Amniotic stem cell (primary cell): ENCODE results near the gene CXXC5.
"Not testable (repeated sequence)": the region's sequence is repeated elsewhere in the genome, so short reads cannot be mapped to it uniquely, and the experiment has no call there.

Source experiments
- DNase-seq: peaks from one replicate; lab custom pipeline; 2025; lab: John Stamatoyannopoulos, UW

The CXXC5 gene

DNA sequence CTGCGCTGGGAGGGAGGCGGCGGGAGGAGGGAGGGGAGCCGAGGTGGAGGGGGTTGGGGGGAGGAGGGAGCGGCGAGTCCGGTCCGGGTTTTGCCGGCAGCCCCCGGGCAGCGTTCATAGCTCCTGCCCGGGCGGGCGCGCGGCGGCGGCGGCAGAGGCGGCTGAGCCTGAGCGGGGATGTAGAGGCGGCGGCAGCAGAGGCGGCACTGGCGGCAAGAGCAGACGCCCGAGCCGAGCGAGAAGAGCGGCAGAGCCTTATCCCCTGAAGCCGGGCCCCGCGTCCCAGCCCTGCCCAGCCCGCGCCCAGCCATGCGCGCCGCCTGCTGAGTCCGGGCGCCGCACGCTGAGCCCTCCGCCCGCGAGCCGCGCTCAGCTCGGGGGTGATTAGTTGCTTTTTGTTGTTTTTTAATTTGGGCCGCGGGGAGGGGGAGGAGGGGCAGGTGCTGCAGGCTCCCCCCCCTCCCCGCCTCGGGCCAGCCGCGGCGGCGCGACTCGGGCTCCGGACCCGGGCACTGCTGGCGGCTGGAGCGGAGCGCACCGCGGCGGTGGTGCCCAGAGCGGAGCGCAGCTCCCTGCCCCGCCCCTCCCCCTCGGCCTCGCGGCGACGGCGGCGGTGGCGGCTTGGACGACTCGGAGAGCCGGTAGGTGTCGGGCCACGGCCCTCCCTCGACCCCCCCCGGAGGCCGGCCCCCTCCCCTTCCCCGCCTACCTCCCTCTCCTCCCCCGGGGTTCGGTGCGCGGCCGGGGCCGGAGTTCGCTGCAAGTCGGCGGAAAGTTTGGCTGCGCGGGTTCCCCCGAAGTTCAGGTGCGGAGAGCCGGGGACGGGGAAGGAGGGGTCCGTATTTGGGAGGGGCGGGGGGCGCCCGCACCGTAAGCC is at the start of gene CXXC5:
CXXC5 (plus strand) TSS at position 145 of the 877 bp plus-strand sequence. CDS start 32,175 bp downstream, outside the sequence.
- peak; percentile 61 for DNase-seq

DNA sequence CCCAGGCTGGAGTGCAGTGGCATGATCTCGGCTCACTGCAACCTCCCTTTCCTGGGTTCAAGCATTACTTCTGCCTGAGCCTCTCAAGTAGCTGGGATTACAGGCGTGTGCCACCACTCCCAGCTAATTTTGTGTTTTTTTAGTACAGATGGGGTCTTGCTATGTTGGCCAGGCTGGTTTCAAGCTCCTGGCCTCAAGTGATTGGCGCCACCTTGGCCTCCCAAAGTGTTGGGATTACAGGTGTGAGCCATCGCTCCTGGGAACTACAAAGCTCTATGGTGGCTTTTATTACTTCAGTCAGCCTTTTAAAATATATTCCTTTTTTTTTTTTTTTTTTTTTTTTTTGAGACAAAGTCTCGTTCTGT is 49.6 kb upstream of the CXXC5 start:
- not testable (repeated sequence) for DNase-seq

DNA sequence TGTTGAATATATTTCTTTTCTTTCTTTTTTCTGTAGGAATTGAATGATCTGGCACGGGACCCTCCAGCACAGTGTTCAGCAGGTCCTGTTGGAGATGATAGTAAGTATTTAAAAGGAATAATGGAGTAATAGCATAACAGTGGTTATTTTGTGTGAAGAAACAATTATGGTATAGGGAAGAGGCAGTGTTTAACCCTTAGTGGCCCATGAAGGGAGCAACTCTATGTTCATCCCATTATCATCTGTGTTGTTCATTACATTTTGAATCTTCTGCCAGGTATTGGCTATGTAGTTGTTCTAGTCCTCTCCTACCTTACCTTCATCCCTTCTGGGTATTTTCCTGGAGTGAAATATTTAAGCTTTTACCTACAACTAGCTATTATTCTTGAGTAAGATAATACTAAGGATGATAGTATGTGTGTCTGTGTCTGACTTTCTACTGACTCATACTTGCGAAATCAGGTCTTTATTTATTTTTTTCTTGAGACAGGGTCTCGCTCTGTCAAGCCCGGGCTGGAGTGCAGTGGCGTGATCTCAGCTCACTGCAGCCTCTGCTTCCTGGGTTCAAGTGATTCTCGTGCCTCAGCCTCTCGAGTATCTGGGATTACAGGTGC is 47.7 kb upstream of the CXXC5 start:
- DNase-seq: peak; percentile 12

DNA sequence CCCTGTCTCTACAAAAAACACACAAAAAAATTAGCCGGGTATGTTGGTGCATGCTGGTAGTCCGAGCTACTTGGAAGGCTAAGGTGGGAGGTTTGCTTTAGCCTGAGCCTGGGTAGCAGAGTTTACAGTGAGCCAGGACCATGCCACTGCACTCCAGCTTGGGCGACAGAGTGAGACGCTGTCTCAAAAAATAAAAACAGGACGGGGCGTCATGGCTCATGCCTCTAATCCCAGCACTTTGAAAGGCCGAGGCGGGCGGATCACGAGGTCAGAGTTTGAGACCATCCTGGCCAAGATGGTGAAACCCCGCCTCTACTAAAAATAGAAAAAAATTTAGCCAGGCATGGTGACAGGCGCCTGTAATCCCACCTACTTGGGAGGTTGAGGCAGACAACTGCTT is 46.7 kb upstream of the CXXC5 start:
- no peak for DNase-seq

DNA sequence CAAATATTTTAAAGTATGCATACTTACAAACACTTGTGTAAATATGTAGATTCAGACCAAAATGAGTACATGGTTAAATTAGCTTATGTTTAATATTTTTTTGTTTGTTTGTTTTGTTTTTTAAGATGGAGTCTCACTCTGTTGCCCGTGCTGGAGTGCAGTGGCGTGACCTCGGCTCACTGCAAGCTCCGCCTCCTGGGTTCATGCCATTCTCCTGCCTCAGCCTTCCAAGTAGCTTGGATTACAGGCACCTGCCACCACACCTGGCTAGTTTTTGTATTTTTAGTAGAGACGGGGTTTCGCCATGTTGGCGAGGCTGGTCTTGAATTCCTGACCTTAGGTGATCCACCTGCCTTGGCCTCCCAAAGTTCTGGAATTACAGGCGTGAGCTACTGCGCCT is 46.2 kb upstream of the CXXC5 start:
- DNase-seq: not testable (repeated sequence)

DNA sequence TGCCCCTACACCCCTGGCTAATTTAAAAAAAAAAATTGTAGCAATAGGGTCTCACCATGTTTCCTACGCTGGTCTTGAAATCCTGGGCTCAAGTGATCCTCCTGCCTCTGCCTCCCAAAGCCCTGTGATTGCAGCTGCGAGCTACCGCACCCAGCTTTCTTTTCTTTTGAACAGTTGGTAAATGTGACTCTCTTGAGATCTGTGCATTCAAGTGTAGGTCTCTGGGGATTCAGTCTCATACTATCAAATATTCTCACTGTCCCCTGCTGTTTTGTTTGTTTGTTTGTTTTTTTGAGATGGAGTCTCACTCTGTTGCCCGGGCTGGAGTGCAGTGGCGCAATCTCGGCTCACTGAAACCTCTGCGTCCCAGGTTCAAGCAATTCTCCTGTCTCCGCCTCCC is 42.3 kb upstream of the CXXC5 start:
- no peak for DNase-seq

DNA sequence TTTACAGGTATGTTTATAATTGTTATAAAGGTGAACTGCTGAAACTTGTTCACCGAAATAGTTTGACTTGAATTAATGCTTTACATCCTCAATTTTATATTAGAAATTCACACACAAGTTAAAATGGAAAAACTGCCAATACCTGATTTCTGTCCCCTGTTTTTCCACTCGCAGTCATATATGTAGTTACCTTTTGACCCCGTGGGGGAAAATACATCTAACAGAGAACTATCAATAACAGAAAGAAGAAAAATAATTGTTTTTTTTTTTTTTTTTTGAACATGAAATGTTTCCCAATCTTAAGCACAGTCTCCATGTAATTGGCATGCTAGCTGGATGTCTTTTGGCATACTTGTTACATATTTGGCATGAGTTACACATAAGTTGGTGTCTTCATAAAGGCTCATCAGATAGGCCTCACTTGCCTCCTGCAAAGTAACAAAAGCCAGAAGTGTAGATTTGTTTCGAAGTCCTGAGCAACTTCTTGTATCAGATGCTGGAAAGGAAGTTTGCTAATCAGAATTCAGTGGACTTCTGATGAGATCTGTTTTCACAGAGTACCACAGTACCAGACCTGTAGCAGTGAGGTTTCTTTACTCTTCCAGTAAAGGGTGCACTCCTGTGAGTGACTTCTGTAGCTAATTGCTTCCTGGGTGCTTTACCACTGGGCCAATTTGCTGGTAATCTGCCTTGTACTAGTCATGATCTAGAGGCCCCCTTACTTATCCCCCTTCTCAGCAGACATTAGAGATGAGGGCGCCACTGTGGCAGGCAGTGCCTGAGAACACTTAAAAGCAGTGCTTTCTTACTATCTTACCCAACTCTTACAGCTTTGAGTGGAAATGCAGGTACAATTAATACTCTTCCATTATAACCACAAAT is 36.2 kb upstream of the CXXC5 start:
- DNase-seq: no peak

DNA sequence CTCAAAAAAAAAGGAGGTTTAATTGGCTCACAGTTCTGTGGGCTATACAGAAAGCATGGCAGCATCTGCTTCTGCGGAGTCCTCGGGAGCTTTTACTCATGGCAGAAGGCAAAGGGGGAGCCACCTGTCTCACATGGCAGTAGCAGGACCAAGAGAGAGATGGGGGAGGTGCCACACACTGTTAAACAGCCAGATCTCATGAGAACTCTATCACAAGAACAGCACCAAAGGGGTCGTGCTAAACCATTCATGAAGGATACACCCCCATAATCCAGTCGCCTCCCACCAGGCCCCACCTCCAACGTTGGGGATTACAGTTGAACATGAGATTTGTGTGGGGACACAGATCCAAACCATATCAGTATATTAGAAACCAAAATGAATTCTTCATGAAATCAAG is 28.3 kb upstream of the CXXC5 start:
- DNase-seq: no peak

DNA sequence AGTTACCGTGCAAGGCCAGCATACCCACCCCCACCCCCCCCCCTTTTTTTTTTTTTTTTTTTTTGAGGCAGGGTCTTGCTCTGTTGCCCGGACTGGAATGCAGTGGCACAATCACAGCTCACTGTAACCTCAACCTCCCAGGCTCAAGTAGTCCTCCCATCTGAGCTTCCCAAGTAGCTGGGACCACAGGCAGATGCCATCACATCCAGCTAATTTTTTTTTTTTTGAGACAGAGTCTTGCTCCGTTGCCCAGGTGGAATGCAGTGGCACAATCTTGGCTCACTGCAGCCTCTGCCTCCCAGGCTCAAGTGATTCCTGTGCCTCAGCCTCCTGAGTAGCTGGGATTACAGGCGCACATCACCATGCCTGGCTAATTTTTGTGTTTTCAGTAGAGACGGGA is 22.8 kb upstream of the CXXC5 start:
- DNase-seq: not testable (repeated sequence)

DNA sequence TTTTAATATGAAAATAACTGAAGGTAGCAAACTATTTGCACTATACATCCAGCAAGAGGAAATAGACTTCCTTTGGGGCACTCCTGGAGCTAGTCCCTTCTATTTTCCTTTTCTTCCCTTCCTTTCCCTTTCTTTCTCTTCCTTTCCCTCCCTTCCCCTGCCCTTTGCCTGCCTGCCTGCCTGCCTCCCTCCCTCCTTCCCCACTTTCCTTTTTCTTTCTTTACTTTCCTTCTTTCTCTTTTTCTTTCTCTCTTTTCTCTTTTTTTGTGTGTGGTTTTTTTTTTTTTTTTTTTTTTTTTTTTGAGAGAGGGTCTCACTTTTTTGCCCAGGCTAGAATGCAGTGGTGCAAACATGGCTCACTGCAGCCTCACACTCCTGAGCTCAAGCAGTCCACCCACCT is 17.3 kb upstream of the CXXC5 start:
- no peak for DNase-seq

DNA sequence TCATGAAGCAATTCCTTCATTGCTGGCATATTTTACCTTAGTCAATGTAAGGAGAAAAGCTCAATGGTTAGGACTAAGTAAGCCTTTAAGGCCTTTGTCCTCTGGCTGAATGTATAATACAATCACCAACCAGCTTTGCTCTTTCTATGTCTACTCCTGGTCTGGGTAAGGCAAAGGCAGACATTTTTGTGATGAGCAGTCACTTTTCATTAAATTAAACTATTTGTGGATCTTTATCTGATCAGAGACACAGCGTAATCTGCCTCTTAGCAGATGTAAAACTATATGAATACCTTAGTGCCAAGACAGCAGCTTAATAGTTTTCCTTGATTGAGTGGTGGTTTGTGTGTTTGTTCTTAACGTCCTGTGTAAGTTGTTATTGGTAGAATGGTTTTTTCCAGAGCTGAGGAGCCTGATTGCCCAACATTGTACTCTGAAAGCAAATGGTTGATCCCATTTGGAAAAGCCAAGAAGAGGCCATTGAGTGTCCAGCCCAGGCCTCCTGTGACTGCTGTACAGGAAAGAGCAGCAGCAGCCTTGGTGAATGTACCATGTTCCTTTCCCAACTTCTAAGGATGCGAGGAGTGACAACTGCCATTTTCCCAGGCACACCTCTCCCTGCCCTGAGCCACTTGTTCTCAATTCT is 16.5 kb upstream of the CXXC5 start:
- no peak for DNase-seq

DNA sequence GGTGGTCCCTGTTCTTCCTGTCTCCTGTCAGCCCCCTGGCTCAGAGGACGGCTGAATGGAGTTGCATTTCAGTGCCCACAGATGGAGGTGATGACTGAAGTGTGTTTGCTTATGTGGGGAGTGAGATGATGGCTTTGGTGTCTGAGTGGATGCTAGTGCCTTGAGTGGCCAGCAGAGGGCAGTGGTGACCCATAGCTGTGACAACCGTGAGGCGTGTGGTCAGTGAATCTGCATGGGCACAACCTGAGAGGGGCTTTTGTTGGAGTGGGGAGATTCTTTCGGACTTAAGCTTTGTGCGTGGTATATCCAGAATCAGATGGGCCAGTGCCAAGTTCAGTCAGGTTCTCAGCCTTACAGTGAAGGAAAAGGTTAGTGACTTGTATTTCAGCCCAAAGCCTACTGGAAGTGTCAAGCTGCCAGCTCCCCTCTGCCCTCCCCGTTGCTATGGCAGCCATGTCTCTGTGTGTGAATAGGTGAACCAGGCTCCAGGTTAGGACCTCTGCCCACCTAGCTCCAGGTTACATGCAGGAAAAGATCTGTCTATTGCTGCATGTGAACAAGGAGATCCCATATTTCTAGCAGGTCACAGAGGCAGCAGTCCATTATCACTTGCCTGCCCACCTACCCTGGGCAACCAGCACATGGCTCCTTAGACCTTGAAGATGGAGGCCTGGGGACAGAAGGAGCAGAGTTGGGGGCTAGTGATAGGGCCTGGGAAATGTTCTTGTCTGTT is 14.7 kb upstream of the CXXC5 start:
- peak; percentile 66 for DNase-seq

DNA sequence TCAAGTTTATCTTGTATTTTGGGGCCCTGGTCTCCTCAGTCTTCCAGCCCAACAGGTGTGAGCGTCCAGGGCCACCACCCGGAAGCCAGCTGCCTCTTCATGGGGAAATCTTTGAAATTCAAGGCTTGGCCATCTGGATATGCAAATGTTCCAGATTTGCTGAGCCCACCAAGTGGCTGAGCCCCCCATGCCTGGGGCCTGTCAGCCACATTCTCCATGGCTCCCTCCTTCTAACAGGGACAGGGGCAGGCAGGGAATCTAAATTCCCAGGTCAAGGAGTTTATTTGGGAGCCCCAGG is 14.2 kb upstream of the CXXC5 start:
- DNase-seq: no peak

DNA sequence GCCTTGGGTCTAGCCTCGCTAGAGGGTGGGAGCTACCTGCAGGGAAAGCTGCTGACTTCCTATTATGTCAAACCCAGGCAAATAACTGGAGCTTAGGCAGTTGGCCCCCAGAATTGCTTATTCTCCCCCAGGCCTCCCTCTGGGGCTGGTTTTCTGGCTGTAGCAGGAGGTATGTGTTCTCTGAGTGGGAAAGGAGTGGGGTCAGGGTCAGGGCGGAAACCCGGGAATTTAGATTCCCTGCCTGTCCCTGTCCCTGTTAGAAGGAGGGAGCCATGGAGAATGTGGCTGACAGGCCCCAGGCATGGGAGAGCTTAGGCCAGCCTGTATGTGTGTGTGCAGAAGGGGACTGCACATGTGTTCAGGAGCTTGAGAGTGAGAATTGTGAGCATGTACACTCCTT is 13.6 kb upstream of the CXXC5 start:
- DNase-seq: no peak

DNA sequence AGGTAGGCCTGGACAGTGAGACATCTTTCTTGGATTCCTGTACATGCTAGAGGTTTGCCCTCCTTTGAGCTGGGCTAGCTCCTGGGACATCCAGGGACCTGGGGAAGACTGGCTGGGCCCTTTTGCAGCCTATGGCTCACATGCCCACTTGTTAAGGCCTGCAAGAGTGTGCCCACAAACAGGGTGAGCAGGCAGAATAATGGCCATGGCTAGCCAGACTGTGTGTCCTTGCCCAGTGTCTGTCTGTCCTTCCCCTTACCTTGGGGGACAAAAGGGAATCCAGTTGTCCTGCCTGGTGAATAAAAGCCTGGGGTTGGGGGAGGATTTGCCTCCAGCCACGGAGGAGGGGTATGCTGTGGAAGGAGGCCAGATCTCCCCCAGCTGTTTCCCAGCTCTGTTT is 13.0 kb upstream of the CXXC5 start:
- DNase-seq: no peak

DNA sequence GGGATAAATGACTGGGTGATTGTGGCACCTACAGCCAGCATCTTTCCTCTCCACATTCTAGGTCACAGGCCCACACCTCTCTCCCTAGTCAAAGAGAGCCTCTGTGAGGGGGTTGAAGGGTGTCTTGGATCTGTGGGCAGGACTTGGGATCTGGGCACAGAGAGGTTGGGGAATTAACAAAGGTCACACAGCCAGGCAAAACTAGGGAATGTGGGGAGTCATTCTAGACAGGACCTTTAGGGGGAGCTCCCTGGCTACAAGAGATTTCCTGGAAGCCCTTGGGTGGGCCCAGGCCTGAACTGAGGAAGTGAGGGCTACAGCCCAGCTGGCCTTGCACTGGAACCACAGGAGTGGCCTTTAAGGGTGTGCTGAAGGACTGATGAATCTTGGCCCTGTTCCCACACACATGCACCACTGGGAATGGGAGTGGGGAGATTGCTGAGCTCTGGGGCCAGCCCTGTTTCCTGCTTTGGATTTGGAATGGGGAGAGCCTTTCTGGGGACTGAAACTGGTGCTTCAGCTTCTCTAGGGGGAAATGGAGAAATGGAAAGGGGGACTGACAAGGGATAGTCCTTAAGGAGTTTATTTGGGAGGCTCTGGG is 12.4 kb upstream of the CXXC5 start:
- DNase-seq: no peak

DNA sequence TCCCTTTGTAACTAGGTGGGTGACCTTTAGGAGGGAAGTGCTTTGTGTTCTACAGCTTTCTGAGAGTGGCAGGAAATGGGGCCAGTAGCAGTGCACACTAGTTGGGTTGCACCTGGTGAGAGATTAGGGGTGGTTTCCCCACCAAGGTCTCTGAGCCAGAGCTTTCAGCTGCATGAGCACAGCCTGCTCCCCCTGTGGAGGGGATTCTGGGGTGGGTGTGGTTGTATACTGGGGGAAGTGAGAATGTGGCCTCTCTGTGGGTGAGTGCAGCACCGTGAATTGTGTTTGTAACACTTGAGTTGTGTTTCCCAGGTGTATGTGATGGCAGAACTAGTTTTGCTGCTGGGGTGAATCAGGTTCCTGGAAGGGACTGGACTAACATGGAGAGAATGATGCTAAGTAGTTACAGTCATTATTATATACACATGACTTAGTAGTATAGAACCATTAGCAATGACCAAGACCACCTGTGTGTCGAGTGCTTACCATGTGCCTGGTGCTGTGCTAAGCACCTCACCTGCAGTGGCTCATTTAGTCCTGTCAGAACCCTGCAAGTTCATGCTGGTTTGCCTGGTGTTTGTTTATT is 11.8 kb upstream of the CXXC5 start:
- DNase-seq: no peak

DNA sequence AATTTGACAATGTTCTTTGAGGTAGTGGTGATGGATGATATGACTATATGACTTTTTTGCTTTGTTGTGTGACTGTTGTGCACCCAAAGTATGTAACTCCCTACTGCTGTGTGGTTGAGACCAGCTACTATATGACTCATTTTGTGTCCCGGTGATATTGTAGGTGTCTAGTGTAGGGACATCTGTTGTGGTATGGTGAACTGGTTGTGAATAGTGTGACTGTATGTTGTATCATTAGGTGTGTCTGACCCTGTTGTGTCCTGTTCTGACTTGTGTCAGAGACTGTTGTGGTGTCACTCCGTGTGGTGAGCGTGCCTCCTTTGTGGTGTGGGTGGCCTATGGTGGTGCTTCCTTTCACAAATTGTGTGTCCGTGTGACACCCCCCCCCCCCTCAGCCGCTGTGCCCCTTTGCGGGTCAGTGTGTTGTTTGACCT is 11.2 kb upstream of the CXXC5 start:
- DNase-seq: no peak

DNA sequence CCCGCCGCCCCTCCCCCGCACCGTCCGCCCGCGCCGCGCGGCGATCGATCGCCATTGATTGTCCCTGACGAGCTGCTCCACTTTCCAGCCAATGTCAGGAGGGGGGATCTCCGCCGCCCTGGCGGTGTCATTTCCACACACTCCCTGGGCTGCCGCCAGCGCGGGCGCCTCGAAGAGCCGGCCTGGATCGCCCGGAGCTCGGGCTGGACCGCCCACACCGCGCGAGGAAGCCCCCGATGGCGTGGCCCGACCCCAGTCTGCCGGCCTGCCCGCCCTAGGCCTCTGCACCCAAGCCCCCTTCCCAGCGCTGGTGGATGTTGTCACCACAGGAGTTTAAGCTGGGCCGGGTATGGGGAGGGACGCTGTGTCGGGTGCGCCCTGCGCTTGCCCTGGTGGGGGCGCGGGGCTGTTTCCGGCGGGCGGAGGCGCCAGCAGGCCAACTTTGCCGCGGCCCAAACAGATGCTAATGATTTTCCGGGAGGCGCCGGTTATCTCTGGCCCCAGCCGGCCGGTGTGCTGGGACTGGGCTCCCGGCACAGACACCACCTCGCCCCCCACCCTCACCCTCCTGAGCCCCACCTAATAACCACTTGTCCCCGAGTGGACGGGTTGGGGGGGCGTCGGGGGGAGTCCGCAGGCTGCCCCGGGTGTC is 10.6 kb upstream of the CXXC5 start:
- DNase-seq: peak; percentile 56

DNA sequence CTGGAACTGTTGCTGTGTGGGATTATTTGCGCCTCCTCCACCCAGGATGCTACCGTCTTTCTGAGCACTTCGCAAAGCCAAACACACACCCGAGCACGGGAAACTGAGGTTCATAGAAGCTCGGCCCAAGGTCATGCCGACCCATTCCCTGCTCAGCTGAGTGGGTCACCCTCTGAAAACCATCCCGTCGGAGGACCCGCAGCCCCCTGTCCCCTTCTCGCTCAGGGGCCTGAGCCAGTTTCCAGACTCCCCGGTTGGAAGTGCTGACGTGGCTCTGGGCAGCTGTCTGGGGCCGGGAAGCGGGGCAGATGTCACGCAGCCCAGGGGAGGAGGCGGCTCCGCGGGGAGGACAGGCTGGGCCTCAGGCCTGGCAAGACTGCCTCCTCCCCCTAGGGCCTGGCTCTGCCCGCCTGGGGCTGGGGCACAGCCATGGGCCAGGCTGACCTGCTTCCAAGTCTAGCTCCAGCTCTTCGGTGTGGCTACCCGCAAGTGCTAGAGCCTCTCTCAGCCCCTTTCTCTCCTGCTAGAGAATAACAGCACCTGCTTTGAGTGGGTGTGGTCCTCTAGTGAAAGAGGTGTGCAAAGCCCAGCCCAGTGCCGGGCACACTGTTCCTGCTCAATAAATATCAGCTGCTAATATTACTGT is 9.9 kb upstream of the CXXC5 start:
- DNase-seq: no peak
